ENCODE data around the gene SULT4A1. TPM values are rescaled to one million over a fixed set of nuclear protein-coding genes. Genes with fewer than 3 reads are reported as not detected.

The SULT4A1 gene
- total and polyA plus RNA-seq, 10 of the 15 experiments (the other 5 are each of a cell fraction or from before 2014, with no cell fraction given), result not detected

DNA sequence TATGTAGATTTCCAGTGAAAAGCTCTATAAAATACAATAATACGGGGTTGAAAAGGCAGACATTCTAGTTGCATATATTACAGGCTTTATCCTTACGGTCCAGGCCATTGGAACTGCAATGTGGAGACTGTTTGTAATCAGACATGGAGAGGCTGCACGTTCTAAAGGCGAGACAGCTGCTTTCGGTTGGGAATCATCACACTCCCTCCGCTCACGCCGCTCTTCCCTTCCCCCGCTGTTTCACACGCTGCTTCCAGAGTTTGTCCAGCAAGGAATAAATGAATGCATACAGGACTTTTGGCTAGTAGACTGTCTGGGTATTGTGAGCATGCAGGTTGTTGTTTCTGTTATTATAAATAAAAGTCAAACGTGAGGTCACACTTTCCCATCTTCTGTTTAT, 36.7 kb downstream of the SULT4A1 start:
- FAIRE-seq, result no peak

More for the DNA sequence above, 36.7 kb downstream of the SULT4A1 start:
- no peaks in the 10 kb centered on the region for H3K9me3 ChIP-seq (replicated peaks; ENCODE audit: control insufficient read depth, insufficient read depth, low read length)
- in situ Hi-C loops (cut with MboI) (loop anchor here (10.0 kb wide), 1 partner anchor 431 kb away; no protein-coding TSS in a partner anchor), intact Hi-C loops (cut with micrococcal nuclease; ENCODE audit: unreplicated experiment) (loop anchor here (2.0 to 5.0 kb wide), 2 partner anchors 73 to 437 kb away; no protein-coding TSS in a partner anchor)
- H3K4me1 ChIP-seq (ENCODE audit: control insufficient read depth, insufficient read depth, low read length), result no peaks in the 10 kb centered on the region
- H3K36me3 ChIP-seq (ENCODE audit: control insufficient read depth in 2 of 2, insufficient read depth in 2 of 2, low read length in 1 of 2), result no peaks in the 10 kb centered on the region
- no peak overlapping the region for H3K9ac ChIP-seq (ENCODE audit: control insufficient read depth, insufficient read depth, low read length)
- ChIA-PET SMC1A (ENCODE audit: uncharacterized antibody, unreplicated experiment) (interaction anchor here (2.2 kb wide), 1 partner anchor 75 kb away, joined by 6 read pairs; no protein-coding TSS in a partner anchor), RAD21 (ENCODE audit: unreplicated experiment) (interaction anchor here (2.0 kb wide), 1 partner anchor 81 kb away, joined by 5 read pairs; no protein-coding TSS in a partner anchor), CTCF (interaction anchor here (0.9 kb wide), 1 partner anchor 77 kb away, joined by 3 read pairs; no protein-coding TSS in a partner anchor), POLR2A (interaction anchor here (0.5 kb wide), 1 partner anchor 293 kb away, joined by 4 read pairs; no protein-coding TSS in a partner anchor)
- no TSS peak for BruUV-seq (replicated peaks)
- H4K20me1 ChIP-seq (ENCODE audit: control insufficient read depth, insufficient read depth), result no peaks in the 10 kb centered on the region
- 32% methylated on average over 11 of the region's 11 CpGs for WGBS (ENCODE audit: insufficient coverage, insufficient replicate concordance, low lambda C conversion rate, missing lambda C conversion rate)
- ATAC-seq, result no peak
- H3K27me3 ChIP-seq (replicated peaks in 1 of 2; ENCODE audit: control insufficient read depth in 2 of 2, insufficient read depth in 2 of 2, low read length in 1 of 2), result no peaks in the 10 kb centered on the region; a peak in 1 of 4 replicates
- no peaks in the 10 kb centered on the region for H3K79me2 ChIP-seq (ENCODE audit: control insufficient read depth, insufficient read depth, low read length)
- H3K4me3 ChIP-seq, result no peak overlapping the region
- DNase-seq (ENCODE audit: low read depth, low spot score), result no peak
- no peak overlapping the region for H2AFZ ChIP-seq (ENCODE audit: control insufficient read depth, low read depth, low read length)
- H3K4me2 ChIP-seq (ENCODE audit: control insufficient read depth, insufficient read depth), result no peak overlapping the region
- TF ChIP-seq SUPT20H (IDR thresholded peaks at IDR 0.05; ENCODE audit: borderline replicate concordance, control insufficient read depth, low read depth, low read length) (no peak), EED (IDR thresholded peaks at IDR 0.05; ENCODE audit: low read depth) (no peak), MTA2 (IDR thresholded peaks at IDR 0.05; ENCODE audit: low read depth) (no peak), BMI1 (IDR thresholded peaks at IDR 0.05; ENCODE audit: borderline replicate concordance) (no peak), GATAD2B (conservative IDR thresholded peaks at IDR 0.05; ENCODE audit: low read depth) (no peak), PAX8 (IDR thresholded peaks at IDR 0.05) (no peak), PAX5 (IDR thresholded peaks at IDR 0.05; ENCODE audit: borderline replicate concordance, low read depth, low read length) (no peak), LARP7 (IDR thresholded peaks at IDR 0.05) (no peak), FOXM1 (IDR thresholded peaks at IDR 0.05; ENCODE audit: low read depth, low read length) (no peak), YBX1 (IDR thresholded peaks at IDR 0.05) (no peak), CHD4 (IDR thresholded peaks at IDR 0.05) (no peak), STAT1 (conservative IDR thresholded peaks at IDR 0.05) (no peak), ASH2L (IDR thresholded peaks at IDR 0.05; ENCODE audit: borderline replicate concordance, low read depth) (no peak), SREBF1 (IDR thresholded peaks at IDR 0.05; ENCODE audit: low read length) (no peak)
- TF ChIP-seq, protein P1, sequence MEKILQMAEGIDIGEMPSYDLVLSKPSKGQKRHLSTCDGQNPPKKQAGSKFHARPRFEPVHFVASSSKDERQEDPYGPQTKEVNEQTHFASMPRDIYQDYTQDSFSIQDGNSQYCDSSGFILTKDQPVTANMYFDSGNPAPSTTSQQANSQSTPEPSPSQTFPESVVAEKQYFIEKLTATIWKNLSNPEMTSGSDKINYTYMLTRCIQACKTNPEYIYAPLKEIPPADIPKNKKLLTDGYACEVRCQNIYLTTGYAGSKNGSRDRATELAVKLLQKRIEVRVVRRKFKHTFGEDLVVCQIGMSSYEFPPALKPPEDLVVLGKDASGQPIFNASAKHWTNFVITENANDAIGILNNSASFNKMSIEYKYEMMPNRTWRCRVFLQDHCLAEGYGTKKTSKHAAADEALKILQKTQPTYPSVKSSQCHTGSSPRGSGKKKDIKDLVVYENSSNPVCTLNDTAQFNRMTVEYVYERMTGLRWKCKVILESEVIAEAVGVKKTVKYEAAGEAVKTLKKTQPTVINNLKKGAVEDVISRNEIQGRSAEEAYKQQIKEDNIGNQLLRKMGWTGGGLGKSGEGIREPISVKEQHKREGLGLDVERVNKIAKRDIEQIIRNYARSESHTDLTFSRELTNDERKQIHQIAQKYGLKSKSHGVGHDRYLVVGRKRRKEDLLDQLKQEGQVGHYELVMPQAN (conservative IDR thresholded peaks at IDR 0.05), result no peak
- H3K27ac ChIP-seq (ENCODE audit: control insufficient read depth, insufficient read depth), result no peak overlapping the region

Measured in GM12878 (cell line).